MCF 10A (cell line): ENCODE results near the gene LINC01488. TPM values are rescaled to one million over a fixed set of nuclear protein-coding genes. Genes with fewer than 3 reads are reported as not detected.

Experiments used
- BruUV-seq: library from RNA; stranded (reverse); fragments of 400-500 nt; replicated peaks from 2 replicates; lab custom pipeline; 2021; lab: Mats Ljungman, UMichigan
- CTCF ChIA-PET: fragments of 300-600 bp; sonication (Branson Sonifier 250); formaldehyde crosslinking; extraction: SDS; loops from one replicate; lab custom pipeline; 2021; ENCODE audit warnings: antibody characterized with exemption, inconsistent platforms; lab: Yijun Ruan, JAX
- POLR2A ChIA-PET: fragments of 300-600, 350-650 bp; sonication (Branson Sonifier 250); formaldehyde crosslinking; extraction: SDS; loops from one replicate; lab custom pipeline; 2020; ENCODE audit warnings: antibody characterized with exemption, inconsistent platforms; lab: Yijun Ruan, JAX
- DNase-seq: peaks from one replicate; pipeline ENCODE4 v3.0.0-alpha.2; 2018; ENCODE audit not compliant: unreplicated experiment
- H3K27ac Mint-ChIP-seq: one replicate; pipeline ENCODE4 v1.8.0; 2022; ENCODE audit warnings: mild to moderate bottlenecking, low read depth, mixed read lengths; ENCODE audit not compliant: unreplicated experiment
- H3K27me3 Mint-ChIP-seq: one replicate; pipeline ENCODE4 v1.8.0; 2022; ENCODE audit warnings: mixed read lengths; ENCODE audit not compliant: insufficient read depth, unreplicated experiment
- H3K36me3 Mint-ChIP-seq: one replicate; pipeline ENCODE4 v1.8.0; 2022; ENCODE audit warnings: mild to moderate bottlenecking, moderate library complexity, mixed read lengths; ENCODE audit not compliant: insufficient read depth, unreplicated experiment
- H3K4me1 Mint-ChIP-seq: one replicate; pipeline ENCODE4 v1.8.0; 2022; ENCODE audit warnings: mixed read lengths; ENCODE audit not compliant: insufficient read depth, unreplicated experiment
- H3K4me3 Mint-ChIP-seq: one replicate; pipeline ENCODE4 v1.8.0; 2022; ENCODE audit warnings: mild to moderate bottlenecking, moderate library complexity, mixed read lengths; ENCODE audit not compliant: unreplicated experiment
- H3K9me3 Mint-ChIP-seq: one replicate; pipeline ENCODE4 v1.8.0; 2022; ENCODE audit warnings: mixed read lengths; ENCODE audit not compliant: unreplicated experiment
- CTCF ChIP-seq: fragments of 200-600 bp; IDR thresholded peaks from one replicate; pipeline ENCODE4 v1.8.0; 2022; ENCODE audit warnings: antibody characterized with exemption, mild to moderate bottlenecking; ENCODE audit not compliant: unreplicated experiment
- intact Hi-C: fragments of 100-400 bp; cut with micrococcal nuclease; formaldehyde crosslinking; loops from 2 replicates; pipeline ENCODE4 v1.14.1; 2022
- total RNA-seq: library from RNA; stranded (reverse); gene quantifications from 2 replicates; pipeline ENCODE4 v1.2.3, GENCODE V29; 2022

LINC01488 gene
- total RNA-seq, 1 experiment from 2014 or later: not detected

- no peaks in the 10 kb centered on the region for H3K27me3 Mint-ChIP-seq
- no peak overlapping the region for H3K4me3 Mint-ChIP-seq
- no peak for DNase-seq
- ChIA-PET POLR2A (no interaction called here), CTCF (no interaction called here)
- no peaks in the 10 kb centered on the region for H3K4me1 Mint-ChIP-seq
- no peak for TF ChIP-seq CTCF
- H3K27ac Mint-ChIP-seq: no peak overlapping the region
- no TSS peak for BruUV-seq
- H3K36me3 Mint-ChIP-seq: peaks cover 2% of the 10 kb centered on the region
- no peaks in the 10 kb centered on the region for H3K9me3 Mint-ChIP-seq
- intact Hi-C loops: no loop called here
Measured at GRCh38 chr11:69472541-69473275, 8.8 kb upstream of the LINC01488 start.

GRCh38 chr11:69473276-69473845 is 8.1 kb upstream of the LINC01488 start:
- intact Hi-C loops: no loop called here
- no peaks in the 10 kb centered on the region for H3K9me3 Mint-ChIP-seq
- H3K27ac Mint-ChIP-seq: no peak overlapping the region
- CTCF ChIA-PET: no interaction called here
- POLR2A ChIA-PET: no interaction called here
- TF ChIP-seq CTCF: no peak
- no peaks in the 10 kb centered on the region for H3K27me3 Mint-ChIP-seq
- DNase-seq: no peak
- no TSS peak for BruUV-seq
- H3K4me3 Mint-ChIP-seq: no peak overlapping the region
- H3K36me3 Mint-ChIP-seq: no peaks in the 10 kb centered on the region
- H3K4me1 Mint-ChIP-seq: no peaks in the 10 kb centered on the region

- no peak for TF ChIP-seq CTCF
- CTCF ChIA-PET: no interaction called here
- no peak for DNase-seq
- no peaks in the 10 kb centered on the region for H3K36me3 Mint-ChIP-seq
- H3K27me3 Mint-ChIP-seq: no peaks in the 10 kb centered on the region
- peaks cover 5% of the 10 kb centered on the region for H3K4me1 Mint-ChIP-seq
- no peaks in the 10 kb centered on the region for H3K9me3 Mint-ChIP-seq
- POLR2A ChIA-PET: no interaction called here
- H3K4me3 Mint-ChIP-seq: no peak overlapping the region
- no TSS peak for BruUV-seq
- no peak overlapping the region for H3K27ac Mint-ChIP-seq
- intact Hi-C loops: no loop called here
Measured at GRCh38 chr11:69474736-69475135, 6.7 kb upstream of the LINC01488 start.

GRCh38 chr11:69475141-69475865 is 6.2 kb upstream of the LINC01488 start:
- intact Hi-C loops: no loop called here
- TF ChIP-seq CTCF: no peak
- Mint-ChIP-seq H3K27me3 (no peaks in the 10 kb centered on the region), H3K4me1 (peaks cover 10% of the 10 kb centered on the region), H3K36me3 (no peaks in the 10 kb centered on the region), H3K27ac (no peak overlapping the region), H3K4me3 (no peak overlapping the region), H3K9me3 (no peaks in the 10 kb centered on the region)
- no TSS peak for BruUV-seq
- POLR2A ChIA-PET: interaction anchor here (0.9 kb wide), 1 partner anchor 9 kb away, joined by 3 read pairs; no protein-coding TSS in a partner anchor
- CTCF ChIA-PET: no interaction called here
- DNase-seq: no peak
